Heart left ventricle (tissue), 16 donors: ENCODE results near the gene SSNA1. TPM values are rescaled to one million over a fixed set of nuclear protein-coding genes. Genes with fewer than 3 reads are reported as not detected.

ENCODE experiments used
- ATAC-seq, 4 donors: fragments of 200-7000 bp; cut with Tn5 transposase; one replicate each; pipeline ENCODE4 v1.9.1; 2020 to 2022; ENCODE audit warnings: moderate library complexity in 4 of 4, mild to moderate bottlenecking in 3 of 4, moderate number of reproducible peaks in 1 of 4
- DNase-seq, 5 donors: peaks; one replicate each; pipeline ENCODE4 v3.0.0-alpha.2; 2020
- H3K27ac ChIP-seq, 12 donors: fragments of 200-600 bp; sonication (generic) in 4 of 12; one replicate each; pipeline versions ENCODE4 v1.5.0 to v1.8.0; 2016 to 2022; ENCODE audit warnings: mild to moderate bottlenecking in 2 of 12
- H3K27me3 ChIP-seq, 9 donors: fragments of 200-600 bp; sonication (generic) in 2 of 9; one replicate each; pipeline versions ENCODE4 v1.5.1 to v1.8.0; 2016 to 2022; ENCODE audit warnings: mild to moderate bottlenecking in 3 of 9
- H3K36me3 ChIP-seq, 9 donors: fragments of 200-600 bp; sonication (generic) in 2 of 9; one replicate each; pipeline versions ENCODE4 v1.5.0 to v1.8.0; 2018 to 2022; ENCODE audit warnings: mild to moderate bottlenecking in 2 of 9
- H3K4me1 ChIP-seq, 12 donors: fragments of 200-600 bp; sonication (generic) in 4 of 12; one replicate each; pipeline versions ENCODE4 v1.5.0 to v1.8.0; 2016 to 2022; ENCODE audit warnings: mild to moderate bottlenecking in 3 of 12
- H3K4me3 ChIP-seq, 12 donors: fragments of 200-600 bp; sonication (generic) in 4 of 12; one replicate each; pipeline versions ENCODE4 v1.5.0 to v1.8.0; 2017 to 2022; ENCODE audit warnings: mild to moderate bottlenecking in 9 of 12, moderate library complexity in 4 of 12
- H3K9me3 ChIP-seq, 12 donors: fragments of 200-600 bp; sonication (generic) in 4 of 12; one replicate each; pipeline versions ENCODE4 v1.5.0 to v1.8.0; 2016 to 2022; ENCODE audit warnings: mild to moderate bottlenecking in 1 of 12
- CTCF ChIP-seq, 12 donors: fragments of 200-600 bp; sonication (generic) in 4 of 12; IDR thresholded peaks; one replicate each; pipeline versions ENCODE4 v1.5.0 to v1.8.0; 2018 to 2022; ENCODE audit warnings: antibody characterized with exemption in 12 of 12, mild to moderate bottlenecking in 5 of 12
- POLR2A ChIP-seq, 2 donors: fragments of 450-650 bp; IDR thresholded peaks; one replicate each; pipeline ENCODE4 v1.6.1; 2017; ENCODE audit warnings: antibody characterized with exemption in 2 of 2, mild to moderate bottlenecking in 2 of 2, moderate library complexity in 2 of 2
- WGBS, 4 donors: extraction: QIAGEN DNeasy Blood & Tissue Kit in 2 of 4; methylation state at CpG; one replicate each; pipeline versions ENCODE4 v1.1.5 to v1.1.7; 2013 to 2018; 5-methylcytosine and 5-hydroxymethylcytosine counted together
- intact Hi-C, 10 donors: fragments of 100-400 bp; cut with DNase I; formaldehyde crosslinking; loops; one replicate each; pipeline versions ENCODE4 v1.11.1 to v1.14.2; 2022
- polyA plus RNA-seq, 2 donors: library from polyadenylated mRNA; stranded (reverse); fragments of 200-250 nt; gene quantifications; one replicate each; pipeline ENCODE4 v1.2.3, GENCODE V29; 2013
- total RNA-seq, 9 donors: library from RNA; depleted of rRNA in 2 of 9; stranded (reverse); fragments of >200 nt in 2 of 9; fragmentation: NEBNext Ultra II Directional in 3 of 9; extraction: Animal tissue kit (Norgen Biotek cat#: 25700) in 3 of 9; gene quantifications; one replicate each; pipeline versions ENCODE4 v1.1.0 to v1.2.4, GENCODE V29; 2016 to 2023
- donor health status: ischemic (EF 13 %, LVEDD 7.1; RV severe dilation, severe dysfunction).
- donor health status: healthy with polysubstance abuse.
- donor health status: DM: no; HTN: yes; CAD: no.
- donor health status: DM: no; HTN: no; CAD: no.
- donor health status: ischemic (EF 25% LVEDD 6.9; RV normal size, moderate dysfunction).
- donor health status: ischemic (EF 25% LVEDD 5.7; RV mildly dilated, moderate dysfunction).
- donor health status: healthy.
- donor health status: DM: yes; HTN: yes; CAD: no.
- donor health status: ischemic (EF 35%, LVEDD 5.7; RV mildly dilated, moderate dysfunction).
- donor health status: nonischemic (EF 11% LVEDD 7.7; RV severe dilation, severe dysfunction).
- donor health status: DM: yes; HTN: yes; CAD: no.
- donor health status: PGD.
- donor health status: ischemic (EF 29% LVEDD 5.4; RV normal size, mild dysfunction).
- donor health status: nonischemic (EF 23%, LVEDD 6.1; RV moderate dilation, normal function).

Gene SSNA1
- total and polyA plus RNA-seq, 11 donors, result 46.0 to 161 (median 67.7) TPM

GRCh38 chr9:137216188-137216965, 27.9 kb downstream of the SSNA1 start:
- Histone ChIP-seq H3K4me3 (peak overlapping the region in 1 of 12 donors; percentile 55), H3K27ac (no peak overlapping the region), H3K4me1 (peaks cover 2 to 30% (median 22%) of the 10 kb centered on the region in 12 donors), H3K36me3 (peaks cover 0 to 19% (median 0%) of the 10 kb centered on the region in 9 donors), H3K27me3 (peaks cover 0 to under 1% (median 0%) of the 10 kb centered on the region in 9 donors), H3K9me3 (no peaks in the 10 kb centered on the region)
- TF ChIP-seq CTCF (IDR thresholded peaks at IDR 0.05) (no peak), POLR2A (IDR thresholded peaks at IDR 0.05) (no peak)
- ATAC-seq, result no peak
- 90 to 96% (median 92%) methylated on average over 17 to 30 of the region's 30 CpGs for WGBS, 4 donors
- no peak for DNase-seq
- intact Hi-C loops, result no loop called here

- DNase-seq (peak; percentile 72 to 84 (median 74)), ATAC-seq (peak; percentile 45 to 70 (median 54))
- H3K27ac ChIP-seq, result peak overlapping the region in 11 of 12 donors; percentile 38 to 82 (median 63)
Measured at GRCh38 chr9:137217276-137218211, 29.1 kb downstream of the SSNA1 start.

GRCh38 chr9:137218212-137218753, 29.8 kb downstream of the SSNA1 start:
- TF ChIP-seq POLR2A (IDR thresholded peaks at IDR 0.05) (no peak), CTCF (IDR thresholded peaks at IDR 0.05) (no peak)
- H3K36me3 ChIP-seq, result peaks cover 0 to 19% (median 0%) of the 10 kb centered on the region in 9 donors
- ATAC-seq (no peak), DNase-seq (no peak)
- 87 to 90% (median 88%) methylated on average over 17 to 30 of the region's 30 CpGs for WGBS, 4 donors
- peaks cover 0 to 4% (median 0%) of the 10 kb centered on the region in 9 donors for H3K27me3 ChIP-seq
- H3K27ac ChIP-seq, result peak overlapping the region in 10 of 12 donors; percentile 40 to 82 (median 70)
- peaks cover 2 to 46% (median 33%) of the 10 kb centered on the region in 12 donors for H3K4me1 ChIP-seq
- intact Hi-C loops, result no loop called here
- H3K4me3 ChIP-seq, result peak overlapping the region in 8 of 12 donors; percentile 34 to 55 (median 44)
- no peaks in the 10 kb centered on the region for H3K9me3 ChIP-seq

More at GRCh38 chr9:137217276-137218211, 29.1 kb downstream of the SSNA1 start:
- H3K36me3 ChIP-seq, result peaks cover 0 to 19% (median 0%) of the 10 kb centered on the region in 9 donors
- peak overlapping the region in 11 of 12 donors; percentile 16 to 55 (median 38) for H3K4me3 ChIP-seq
- 46 to 65% (median 58%) methylated on average over 28 to 36 of the region's 36 CpGs for WGBS, 4 donors
- TF ChIP-seq CTCF (IDR thresholded peaks at IDR 0.05), result no peak
- peak in 1 of 2 donors; percentile 43 for TF ChIP-seq POLR2A (IDR thresholded peaks at IDR 0.05)
- intact Hi-C loops, result no loop called here
- peaks cover 2 to 39% (median 27%) of the 10 kb centered on the region in 12 donors for H3K4me1 ChIP-seq
- no peaks in the 10 kb centered on the region for H3K9me3 ChIP-seq
- peaks cover 0 to 4% (median 0%) of the 10 kb centered on the region in 9 donors for H3K27me3 ChIP-seq
